ENCODE results near the gene TNRC6A.
"Not testable (repeated sequence)": the region's sequence is repeated elsewhere in the genome, so short reads cannot be mapped to it uniquely, and the experiment has no call there.

Gene TNRC6A

DNA sequence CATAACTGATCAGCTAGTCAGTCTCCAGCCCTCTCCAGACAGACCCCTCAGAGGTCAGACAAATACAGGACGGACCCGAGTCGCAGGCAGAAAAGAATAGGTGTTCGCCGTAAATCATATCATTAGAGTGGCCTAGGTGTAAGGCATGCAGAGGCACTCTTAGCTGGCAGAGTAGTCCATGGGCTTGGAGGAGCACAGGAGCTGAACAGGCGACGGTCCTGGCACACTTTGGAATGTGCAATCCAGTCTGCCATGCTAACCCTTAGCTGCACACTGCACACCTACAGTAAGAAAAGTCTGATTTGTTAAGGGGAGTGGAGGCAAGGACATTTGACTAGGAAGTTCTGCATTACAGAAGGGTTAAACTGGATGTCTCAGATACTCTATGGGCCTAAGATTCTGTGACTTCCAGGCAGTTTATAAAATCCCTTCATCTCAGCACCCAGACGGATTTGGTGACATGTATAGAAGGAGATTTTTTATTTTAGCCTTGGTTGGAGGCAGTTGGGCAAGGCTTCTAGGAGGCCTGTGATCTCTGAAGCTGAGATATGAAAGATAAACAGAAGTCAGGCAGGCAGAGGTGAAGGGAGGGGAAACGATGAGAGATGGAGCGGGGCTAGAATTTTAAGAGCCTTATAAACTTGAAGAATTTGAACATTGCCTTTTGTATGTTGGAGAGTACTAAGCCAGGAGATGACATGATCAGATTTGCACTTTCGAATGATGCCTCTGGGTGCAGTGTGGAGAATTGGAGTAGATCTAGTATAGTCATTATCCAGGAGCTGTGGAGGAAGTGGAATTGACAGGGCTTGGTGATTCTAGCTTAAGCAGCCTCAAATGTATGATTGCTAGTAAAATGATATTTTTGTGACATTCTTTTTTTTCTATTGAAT, 81.7 kb downstream of the TNRC6A start:
- DNase-seq (ENCODE audit: extremely low read depth in 1 of 2, low read depth in 1 of 2), result no peak

DNA sequence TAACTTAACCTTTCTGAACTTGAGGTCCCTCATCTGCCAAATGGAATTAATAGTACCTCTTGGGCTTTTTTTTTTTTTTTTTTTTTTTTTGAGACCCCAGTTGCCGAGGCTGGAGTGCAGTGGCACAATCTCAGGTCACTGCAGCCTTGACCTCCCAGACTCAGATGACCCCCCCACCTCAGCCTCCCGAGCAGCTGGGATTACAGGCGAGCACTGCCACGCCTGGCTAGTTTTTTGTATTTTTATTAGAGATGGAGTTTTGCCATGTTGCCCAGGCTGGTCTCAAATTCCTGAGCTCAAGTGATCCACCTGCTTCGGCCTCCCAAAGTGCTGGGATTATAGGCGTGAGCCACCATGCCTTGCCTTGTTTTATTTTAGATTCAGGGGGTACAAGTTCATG, 83.4 kb downstream of the TNRC6A start:
- DNase-seq (ENCODE audit: extremely low read depth in 1 of 2, low read depth in 1 of 2), result not testable (repeated sequence)

- DNase-seq (ENCODE audit: extremely low read depth in 1 of 2, low read depth in 1 of 2), result no peak
These were observed 85.6 kb downstream of the TNRC6A start for GRCh38 chr16:24815021-24815420.

- no peak for DNase-seq (ENCODE audit: extremely low read depth in 1 of 2, low read depth in 1 of 2)
These were observed 87.2 kb downstream of the TNRC6A start for GRCh38 chr16:24816688-24817087.

DNA sequence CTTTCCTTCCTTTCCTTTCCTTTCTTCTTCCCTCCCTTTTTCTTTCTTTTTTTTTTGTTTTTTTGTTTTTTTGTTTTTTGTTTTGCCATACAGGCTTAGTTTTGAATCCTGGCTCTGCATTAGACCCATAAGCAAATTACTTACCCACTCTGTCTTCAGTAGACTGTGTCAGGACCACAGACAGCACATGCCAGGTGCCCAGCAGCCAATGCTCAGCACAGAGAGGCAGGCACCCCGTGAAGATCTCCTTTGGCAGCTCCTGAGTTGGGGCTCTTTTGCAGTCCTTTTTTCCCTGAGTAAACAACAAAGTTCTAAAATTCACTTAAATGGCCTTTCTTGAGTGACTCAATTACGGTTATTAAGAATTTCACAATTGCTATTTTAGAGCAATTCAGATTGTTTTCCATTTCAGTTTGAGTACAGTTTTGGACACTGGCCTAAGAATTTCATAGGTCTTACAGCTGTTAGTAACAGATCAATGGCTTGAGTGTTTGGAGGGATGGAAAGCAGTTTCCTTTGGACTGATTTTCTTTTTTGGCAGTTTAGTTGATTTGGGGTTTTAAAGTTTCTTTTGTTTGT, 90.1 kb downstream of the TNRC6A start:
- no peak for DNase-seq (ENCODE audit: extremely low read depth in 1 of 2, low read depth in 1 of 2)

DNA sequence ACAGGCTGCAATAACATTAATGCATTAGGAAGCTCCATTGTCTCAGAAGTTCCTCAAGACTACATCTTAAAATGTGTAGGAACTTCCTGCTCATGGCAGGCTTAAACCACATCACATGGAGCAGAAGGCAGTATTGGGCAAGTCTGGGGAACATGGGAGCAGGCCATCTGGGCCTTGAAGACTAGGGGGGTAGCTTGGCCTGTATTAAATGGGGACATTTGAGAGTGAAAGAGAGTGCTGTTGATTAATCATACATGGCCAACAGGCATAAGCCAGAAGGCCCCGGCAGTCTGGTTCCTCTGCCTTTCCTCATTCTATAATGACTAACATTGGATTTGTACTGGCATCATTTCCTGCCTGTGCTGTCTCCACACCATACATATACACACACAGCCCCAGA, 91.1 kb downstream of the TNRC6A start:
- no peak for DNase-seq (ENCODE audit: extremely low read depth in 1 of 2, low read depth in 1 of 2)

DNA sequence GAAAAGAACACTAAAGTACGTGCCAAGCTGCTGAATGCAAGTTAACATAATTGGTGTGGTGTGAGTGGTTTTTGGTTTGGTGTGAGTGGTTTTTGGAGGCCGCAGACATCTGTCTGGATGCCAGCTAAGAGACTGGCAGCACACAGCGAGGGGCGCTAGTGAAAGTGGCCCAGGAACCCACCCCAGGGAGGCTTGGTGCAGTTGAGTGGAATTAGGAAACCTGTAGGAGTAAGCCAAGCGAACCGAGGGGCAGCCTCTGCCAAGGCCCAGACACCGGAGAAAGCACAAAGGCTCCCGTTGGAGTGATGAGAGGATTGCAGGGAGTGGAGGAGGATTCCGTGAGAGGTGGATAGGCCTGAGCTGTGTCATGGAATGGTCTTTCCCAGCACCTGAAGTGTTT, 91.7 kb downstream of the TNRC6A start:
- DNase-seq (ENCODE audit: extremely low read depth in 1 of 2, low read depth in 1 of 2), result no peak

- no peak for DNase-seq (ENCODE audit: extremely low read depth in 1 of 2, low read depth in 1 of 2)
These were observed 93.1 kb downstream of the TNRC6A start for GRCh38 chr16:24822542-24822941.

GRCh38 chr16:24822974-24823373, 93.5 kb downstream of the TNRC6A start:
- no peak for DNase-seq (ENCODE audit: extremely low read depth in 1 of 2, low read depth in 1 of 2)

DNA sequence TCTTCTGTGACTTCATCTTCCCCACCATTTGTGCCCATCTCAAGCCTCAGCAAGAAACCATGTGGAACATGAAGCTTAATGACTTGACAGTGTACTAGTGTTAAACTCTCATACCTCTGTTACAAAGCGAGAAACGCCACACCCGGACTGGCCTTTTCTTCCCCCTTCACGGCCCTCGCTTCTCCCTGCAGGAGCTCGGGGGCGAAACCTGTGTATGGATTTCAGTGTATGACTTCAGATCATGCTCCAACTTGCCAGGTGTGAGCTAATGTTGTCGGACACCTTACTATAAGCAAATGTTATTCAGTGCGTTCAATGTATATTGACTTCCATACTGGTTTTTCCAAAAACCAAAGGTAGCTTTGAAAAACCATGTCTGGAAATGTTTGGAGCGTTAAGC, 96.2 kb downstream of the TNRC6A start:
- no peak for DNase-seq (ENCODE audit: extremely low read depth in 1 of 2, low read depth in 1 of 2)

DNA sequence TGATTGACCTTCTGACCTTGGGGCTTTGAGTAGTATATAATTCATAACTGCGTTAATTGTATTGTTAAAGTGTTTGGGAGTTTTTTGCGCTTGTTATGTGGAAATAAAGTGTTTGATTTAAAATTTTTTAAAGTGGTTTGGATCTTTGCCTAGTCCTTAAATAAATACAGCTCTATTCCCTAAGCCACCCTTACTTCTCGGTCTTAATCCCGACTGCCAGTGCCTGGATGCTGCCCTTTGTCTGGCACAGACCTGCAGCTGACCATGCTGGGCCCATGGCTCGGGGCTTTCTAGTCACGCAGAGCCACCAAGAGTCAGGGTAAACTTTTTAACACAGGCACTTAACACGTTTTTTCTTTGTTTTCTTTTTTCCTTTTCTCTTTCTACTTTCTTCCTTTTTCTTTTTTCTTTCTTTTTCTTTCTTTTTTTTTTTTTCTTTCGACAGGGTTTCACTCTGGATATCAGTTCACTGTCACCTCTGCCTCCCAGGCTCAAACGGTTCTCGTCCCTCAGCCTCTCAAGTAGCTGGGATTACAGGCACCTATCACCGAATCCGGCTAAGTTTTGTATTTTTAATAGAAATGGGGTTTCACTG, 96.7 kb downstream of the TNRC6A start:
- DNase-seq (ENCODE audit: extremely low read depth in 1 of 2, low read depth in 1 of 2), result no peak

- no peak for DNase-seq (ENCODE audit: extremely low read depth in 1 of 2, low read depth in 1 of 2)
These were observed 97.5 kb downstream of the TNRC6A start for GRCh38 chr16:24826817-24827566.

DNA sequence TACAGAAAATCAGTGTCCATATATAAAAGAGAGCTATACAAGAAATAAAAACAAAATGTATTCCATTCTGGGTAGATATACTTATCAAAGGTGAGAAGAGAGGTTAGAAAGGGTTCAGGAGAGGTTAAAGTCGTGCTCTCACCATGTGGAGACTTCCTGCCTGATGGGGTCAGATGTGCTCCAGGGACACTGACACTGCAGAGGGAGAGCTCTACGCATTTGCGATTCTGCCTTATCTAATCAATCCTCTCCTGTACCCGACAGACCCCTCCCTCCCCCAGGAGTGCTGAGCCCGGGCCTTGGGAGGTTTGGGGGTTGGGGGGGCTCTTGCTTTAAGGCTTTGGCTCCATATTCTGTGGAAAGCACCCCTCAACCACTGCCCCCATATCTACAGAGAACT, 99.7 kb downstream of the TNRC6A start:
- DNase-seq (ENCODE audit: extremely low read depth in 1 of 2, low read depth in 1 of 2), result no peak

DNA sequence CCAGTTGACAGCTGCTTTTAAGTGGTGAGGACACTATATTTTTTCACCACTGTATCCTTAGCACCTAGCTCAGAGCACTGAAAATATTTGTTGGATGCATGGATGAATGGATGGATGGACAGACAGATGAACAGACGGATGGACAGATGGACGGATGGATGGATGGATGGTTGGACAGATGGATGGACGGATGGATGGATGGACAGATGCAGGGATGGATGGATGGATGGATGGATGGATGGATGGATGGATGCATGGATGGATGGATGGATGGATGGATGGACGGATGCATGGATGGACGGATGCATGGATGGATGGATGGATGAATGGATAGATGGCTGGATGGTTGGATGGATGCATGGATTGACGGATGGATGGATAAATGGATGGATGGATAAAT, 103.9 kb downstream of the TNRC6A start:
- no peak for DNase-seq (ENCODE audit: extremely low read depth in 1 of 2, low read depth in 1 of 2)

DNA sequence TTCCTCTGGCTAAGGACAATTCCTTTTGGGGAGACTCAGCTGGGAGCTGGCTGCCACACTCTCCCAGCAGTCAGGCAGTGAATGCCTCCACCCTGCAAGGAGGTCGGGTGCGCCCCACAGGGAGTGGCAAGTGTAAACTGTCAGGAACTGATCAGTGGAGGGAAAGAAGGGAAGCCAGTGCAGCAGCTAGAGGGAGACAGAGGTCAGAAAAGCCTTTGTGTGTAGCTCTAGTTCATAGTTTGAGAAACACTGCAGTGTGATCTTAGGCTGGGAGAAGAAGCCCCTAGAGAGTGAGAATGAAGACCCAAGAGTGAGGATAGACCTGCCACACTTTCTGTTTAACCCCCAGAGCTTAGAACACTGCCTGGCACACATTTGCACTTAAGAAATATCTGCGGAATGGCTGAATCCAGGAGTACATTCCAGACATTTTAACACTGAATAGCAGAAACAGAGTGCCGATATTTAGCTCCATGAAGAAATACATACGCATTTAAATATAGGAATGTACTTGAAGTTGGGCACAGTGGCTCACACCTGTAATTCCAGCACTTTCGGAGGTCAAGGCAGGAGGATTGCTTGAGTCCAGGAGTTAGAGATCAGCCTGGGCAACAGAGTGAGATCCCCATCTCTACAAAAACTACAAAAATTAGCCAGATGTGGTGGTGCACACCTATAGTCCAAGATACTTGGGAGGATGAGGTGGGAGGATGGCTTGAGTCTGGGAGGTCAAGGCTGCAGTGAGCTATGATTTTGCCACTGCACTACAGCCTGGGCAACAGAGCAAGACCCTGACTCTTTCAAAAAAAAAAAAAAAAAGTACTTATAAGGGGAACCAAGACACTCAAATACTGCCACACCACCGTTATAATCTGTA, 105.2 kb downstream of the TNRC6A start:
- no peak for DNase-seq (ENCODE audit: extremely low read depth in 1 of 2, low read depth in 1 of 2)

GRCh38 chr16:24836836-24837235, 107.4 kb downstream of the TNRC6A start:
- no peak for DNase-seq (ENCODE audit: extremely low read depth in 1 of 2, low read depth in 1 of 2)

DNA sequence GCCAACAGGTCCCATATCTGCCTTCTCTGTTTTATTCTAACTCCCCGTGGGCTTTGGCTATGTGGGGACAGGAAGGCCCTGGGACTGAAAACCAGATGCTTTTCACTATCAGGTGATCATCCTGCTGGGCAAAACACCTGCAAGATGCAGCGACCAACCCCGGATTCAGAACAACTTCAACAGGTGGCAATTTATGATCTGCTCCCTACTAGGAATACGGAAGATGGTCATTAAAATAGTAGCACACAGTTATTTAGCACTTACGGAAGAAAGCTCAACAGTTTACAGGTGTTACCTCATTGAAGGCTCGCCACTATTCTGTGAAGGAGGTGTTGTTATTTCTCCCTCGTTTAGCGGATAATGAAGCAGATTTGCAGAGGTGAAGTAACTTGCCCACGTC, 108.5 kb downstream of the TNRC6A start:
- no peak for DNase-seq (ENCODE audit: extremely low read depth in 1 of 2, low read depth in 1 of 2)

DNA sequence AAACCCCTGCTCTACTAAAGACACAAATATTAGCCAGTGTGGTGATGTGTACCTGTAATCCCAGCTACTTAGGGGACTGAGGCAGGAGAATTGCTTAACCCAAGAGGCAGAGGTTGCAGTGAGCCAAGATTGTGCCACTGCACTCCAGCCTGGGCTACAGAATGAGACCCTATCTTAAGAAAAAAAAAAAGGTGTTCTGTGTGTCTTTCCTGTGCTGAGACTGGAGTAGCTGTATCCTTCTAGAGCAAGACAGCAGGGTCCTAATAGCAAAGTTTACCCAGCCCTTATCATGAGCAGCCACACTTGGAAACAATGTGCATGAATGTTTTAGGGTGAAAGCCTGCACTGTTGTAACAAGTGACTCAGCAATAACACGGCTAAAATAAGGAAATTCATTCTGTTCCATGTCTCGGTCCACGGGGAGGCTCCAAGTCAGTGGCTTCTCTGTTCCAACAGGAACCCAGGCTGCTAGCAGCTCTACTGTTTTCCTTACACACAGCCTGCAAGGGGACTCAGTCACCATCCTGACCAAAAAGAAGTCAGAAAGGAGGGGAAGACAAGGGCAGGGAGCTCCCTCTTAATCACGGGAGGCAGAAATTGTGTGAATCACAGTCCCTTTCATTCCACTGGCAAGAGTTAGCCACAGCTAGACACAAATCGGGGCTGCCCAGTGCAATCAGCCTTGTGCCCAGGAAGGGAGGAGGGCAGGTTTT, 109.3 kb downstream of the TNRC6A start:
- DNase-seq (ENCODE audit: extremely low read depth in 1 of 2, low read depth in 1 of 2), result no peak

DNA sequence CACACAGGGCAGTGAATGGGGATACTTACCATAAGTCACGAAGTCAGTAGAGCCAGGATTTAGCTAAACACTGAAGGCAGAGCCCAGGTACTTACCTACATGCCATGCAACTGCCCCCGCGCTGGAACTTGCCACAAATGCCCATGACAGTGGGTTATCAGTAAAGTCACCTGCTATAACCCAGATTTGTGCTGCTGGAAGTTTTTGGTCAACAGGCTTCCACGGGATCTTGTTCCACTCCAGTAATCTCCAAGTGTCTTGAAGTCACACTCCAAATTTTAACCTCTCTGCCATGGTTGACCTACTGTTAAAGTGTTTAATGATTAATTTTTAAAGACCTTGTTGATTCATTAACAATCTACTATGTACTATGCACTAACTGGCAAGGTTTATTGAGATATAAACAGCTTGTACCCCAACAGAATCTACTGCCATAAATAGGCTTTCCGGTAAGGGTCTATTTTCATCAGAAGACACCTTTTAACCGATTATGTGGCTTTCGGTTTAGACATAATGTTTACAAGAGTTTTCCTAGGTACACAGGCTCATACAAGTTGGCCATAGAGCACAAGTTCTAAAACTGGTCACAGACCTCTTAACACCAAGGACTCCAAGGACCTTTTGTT, 110.0 kb downstream of the TNRC6A start:
- DNase-seq (ENCODE audit: extremely low read depth in 1 of 2, low read depth in 1 of 2), result no peak

Data from activated CD8-positive, alpha-beta memory T cell treated with anti-CD3 and anti-CD28 coated beads for 1 hour (primary cell).